Adipose tissue (tissue), 3 donors: ENCODE data around the gene CCDC9B. TPM values are rescaled to one million over a fixed set of nuclear protein-coding genes. Genes with fewer than 3 reads are reported as not detected.

ENCODE experiments used
- H3K27ac ChIP-seq: one replicate; pipeline ENCODE4 v1.5.1; 2013; ENCODE audit warnings: low read depth, low read length
- WGBS, 3 donors: extraction: QIAGEN DNeasy Blood & Tissue Kit; methylation state at CpG; one replicate each; pipeline ENCODE4 v1.1.7; 2013; 5-methylcytosine and 5-hydroxymethylcytosine counted together
- polyA plus RNA-seq, 3 donors: library from polyadenylated mRNA; stranded (reverse); fragments of 200-250 nt; gene quantifications; one replicate each; pipeline ENCODE4 v1.2.3, GENCODE V29; 2013
- donor health status: healthy with polysubstance abuse.
- donor health status: Bipolar disorder and iron deficiency.
- donor health status: healthy.

CCDC9B gene
- 10 to 100 TPM in 1 of 3 donors, 1 to 10 TPM in 2; 2.8 to 14.6 (median 4.3) TPM for polyA plus RNA-seq

DNA sequence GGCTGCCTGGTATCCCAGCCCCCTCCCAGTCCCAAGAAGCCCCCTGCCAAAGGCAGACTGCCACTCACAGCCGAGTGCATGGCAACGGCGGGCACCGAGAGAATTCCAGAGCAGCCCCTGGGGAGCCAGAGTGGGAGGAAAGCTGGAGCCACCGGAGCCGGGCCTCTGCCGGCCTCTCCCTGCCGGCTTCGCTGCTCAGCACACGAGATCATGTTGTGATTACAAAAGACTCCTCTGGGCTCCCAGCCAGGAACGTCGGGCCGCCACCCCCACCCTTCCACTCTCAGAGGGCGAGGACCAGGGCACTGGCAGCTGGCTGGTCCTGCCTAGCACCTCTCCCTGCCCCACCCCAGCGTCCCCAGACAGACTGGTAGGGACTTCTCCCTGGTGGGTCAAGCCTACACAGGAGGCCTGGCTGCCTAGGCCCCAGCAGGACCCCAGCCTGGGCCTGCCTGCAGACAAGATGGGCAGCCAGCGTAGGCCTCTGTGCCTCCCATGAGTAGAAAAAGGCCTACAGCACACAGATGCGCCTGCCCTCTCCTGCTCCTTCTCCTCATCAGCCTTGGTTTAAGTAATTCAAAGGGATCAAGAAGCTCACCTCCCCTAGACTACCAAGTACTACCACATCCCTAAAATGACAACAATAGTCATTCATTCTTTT lies at the start of gene CCDC9B:
Gene CCDC9B (minus strand): TSS at position 200 of the 661 bp plus-strand sequence. CDS start 120 bp downstream, at position 80.
- peak within 1 kb of the TSS; percentile 10 for H3K27ac ChIP-seq
- 16 to 32% (median 17%) methylated on average over 15 to 17 of the region's 17 CpGs for WGBS, 3 donors

- H3K27ac ChIP-seq = no peak overlapping the region
- 82 to 93% (median 87%) methylated on average over 2 of the region's 2 CpGs for WGBS, 3 donors
Observed at GRCh38 chr15:40389824-40390595, 49.3 kb upstream of the CCDC9B start.

- H3K27ac ChIP-seq = no peak overlapping the region
- 66 to 91% (median 69%) methylated on average over 13 of the region's 13 CpGs for WGBS, 3 donors
Observed at GRCh38 chr15:40388941-40389823, 48.4 kb upstream of the CCDC9B start.

- WGBS, 3 donors = 92 to 98% (median 93%) methylated on average over 3 of the region's 3 CpGs
- H3K27ac ChIP-seq = no peak overlapping the region
Observed at GRCh38 chr15:40386480-40386879, 45.7 kb upstream of the CCDC9B start.

- H3K27ac ChIP-seq = no peak within 1 kb of the TSS
- 4 to 6% (median 5%) methylated on average over 53 to 57 of the region's 57 CpGs for WGBS, 3 donors
Observed at GRCh38 chr15:40382580-40383456, 42.1 kb upstream of the CCDC9B start, which contains the start of gene KNSTRN. KNSTRN (plus strand) TSS chr15:40382721; CDS start chr15:40382836, 115 bp downstream.

GRCh38 chr15:40381818-40382529 lies 41.2 kb upstream of the CCDC9B start:
- no peak overlapping the region for H3K27ac ChIP-seq
- 86 to 94% (median 93%) methylated on average over 11 of the region's 11 CpGs for WGBS, 3 donors

DNA sequence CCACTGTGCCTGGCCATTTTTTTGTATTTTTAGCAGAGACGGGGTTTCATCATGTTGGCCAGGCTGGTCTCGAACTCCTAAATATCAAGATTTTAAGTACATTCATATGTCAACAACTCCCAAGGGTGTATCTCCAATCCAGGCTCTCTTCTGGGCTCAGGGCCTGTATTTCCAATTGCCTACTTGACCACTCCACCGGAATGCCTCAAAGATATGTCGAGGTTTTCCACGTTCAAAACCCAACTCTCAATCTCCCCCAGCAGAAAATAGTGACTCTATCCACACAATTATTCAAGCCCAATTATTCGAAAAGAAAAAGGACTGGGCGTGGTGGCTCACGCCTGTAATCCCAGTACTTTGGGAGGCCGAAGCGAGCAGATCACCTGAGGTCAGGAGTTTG lies 39.9 kb upstream of the CCDC9B start:
- WGBS, 3 donors = 92 to 97% (median 96%) methylated on average over 10 of the region's 10 CpGs
- H3K27ac ChIP-seq = no peak overlapping the region

GRCh38 chr15:40379853-40380252 lies 39.1 kb upstream of the CCDC9B start:
- 7 to 56% (median 13%) methylated on average over 4 of the region's 4 CpGs for WGBS, 3 donors
- H3K27ac ChIP-seq = no peak overlapping the region

GRCh38 chr15:40379374-40379773 lies 38.6 kb upstream of the CCDC9B start:
- 62 to 87% (median 78%) methylated on average over 4 of the region's 4 CpGs for WGBS, 3 donors
- H3K27ac ChIP-seq = no peak overlapping the region

- WGBS, 3 donors = 68 to 85% (median 82%) methylated on average over 3 of the region's 3 CpGs
- no peak overlapping the region for H3K27ac ChIP-seq
Observed at GRCh38 chr15:40377606-40378005, 36.9 kb upstream of the CCDC9B start.

DNA sequence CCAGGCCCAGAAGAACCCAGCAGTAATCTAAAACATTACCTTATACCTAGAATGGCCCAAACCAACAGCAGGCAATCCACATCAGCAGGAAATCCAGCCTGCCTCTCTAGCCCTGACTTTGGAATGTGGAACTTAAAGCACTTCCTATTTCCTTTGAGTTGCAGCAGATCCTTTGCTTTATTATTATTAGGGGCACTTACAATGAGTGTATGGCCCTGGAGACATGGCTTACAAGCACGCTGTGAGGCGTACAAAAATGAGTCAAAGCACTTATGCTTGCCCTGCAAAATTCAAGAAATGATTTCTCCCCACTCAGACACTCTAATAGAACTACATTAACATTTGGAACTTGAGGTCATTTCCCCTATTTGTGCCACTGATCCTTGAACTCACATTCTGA lies 32.2 kb upstream of the CCDC9B start:
- H3K27ac ChIP-seq = no peak overlapping the region
- 41 to 65% (median 64%) methylated on average over 2 of the region's 2 CpGs for WGBS, 3 donors

GRCh38 chr15:40369971-40370370 lies 29.2 kb upstream of the CCDC9B start:
- 90 to 95% (median 91%) methylated on average over 12 to 13 of the region's 13 CpGs for WGBS, 3 donors
- no peak overlapping the region for H3K27ac ChIP-seq

- WGBS, 3 donors = 89 to 96% (median 92%) methylated on average over 10 of the region's 10 CpGs
- no peak overlapping the region for H3K27ac ChIP-seq
Observed at GRCh38 chr15:40369474-40369869, 28.7 kb upstream of the CCDC9B start.

DNA sequence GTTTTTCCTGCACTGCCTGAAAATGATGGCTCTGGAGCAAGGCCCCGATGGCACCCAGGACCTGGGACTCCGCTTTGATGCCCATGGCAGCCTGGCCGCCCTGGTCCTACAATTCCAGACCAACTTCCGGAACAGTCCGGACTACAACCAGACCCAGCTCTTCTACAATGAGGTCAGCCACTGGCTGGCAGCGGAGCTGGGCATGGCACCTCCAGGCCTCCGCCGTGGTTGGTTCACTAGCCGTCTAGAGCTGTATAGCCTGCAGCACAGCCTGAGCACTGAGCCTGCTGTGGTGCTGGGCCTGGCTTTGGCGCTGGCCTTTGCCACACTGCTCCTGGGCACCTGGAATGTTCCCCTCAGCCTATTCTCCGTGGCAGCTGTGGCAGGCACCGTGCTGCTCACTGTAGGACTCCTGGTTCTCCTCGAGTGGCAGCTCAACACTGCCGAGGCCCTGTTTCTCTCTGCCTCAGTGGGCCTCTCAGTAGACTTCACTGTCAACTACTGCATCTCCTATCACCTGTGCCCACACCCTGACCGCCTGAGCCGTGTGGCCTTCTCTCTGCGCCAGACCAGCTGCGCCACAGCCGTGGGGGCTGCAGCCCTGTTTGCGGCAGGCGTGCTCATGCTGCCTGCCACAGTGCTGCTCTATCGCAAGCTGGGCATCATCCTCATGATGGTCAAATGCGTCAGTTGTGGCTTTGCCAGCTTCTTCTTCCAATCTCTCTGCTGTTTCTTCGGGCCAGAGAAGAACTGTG lies 28.2 kb upstream of the CCDC9B start:
- H3K27ac ChIP-seq = no peak overlapping the region
- WGBS, 3 donors = 96 to 98% (median 96%) methylated on average over 24 of the region's 24 CpGs

DNA sequence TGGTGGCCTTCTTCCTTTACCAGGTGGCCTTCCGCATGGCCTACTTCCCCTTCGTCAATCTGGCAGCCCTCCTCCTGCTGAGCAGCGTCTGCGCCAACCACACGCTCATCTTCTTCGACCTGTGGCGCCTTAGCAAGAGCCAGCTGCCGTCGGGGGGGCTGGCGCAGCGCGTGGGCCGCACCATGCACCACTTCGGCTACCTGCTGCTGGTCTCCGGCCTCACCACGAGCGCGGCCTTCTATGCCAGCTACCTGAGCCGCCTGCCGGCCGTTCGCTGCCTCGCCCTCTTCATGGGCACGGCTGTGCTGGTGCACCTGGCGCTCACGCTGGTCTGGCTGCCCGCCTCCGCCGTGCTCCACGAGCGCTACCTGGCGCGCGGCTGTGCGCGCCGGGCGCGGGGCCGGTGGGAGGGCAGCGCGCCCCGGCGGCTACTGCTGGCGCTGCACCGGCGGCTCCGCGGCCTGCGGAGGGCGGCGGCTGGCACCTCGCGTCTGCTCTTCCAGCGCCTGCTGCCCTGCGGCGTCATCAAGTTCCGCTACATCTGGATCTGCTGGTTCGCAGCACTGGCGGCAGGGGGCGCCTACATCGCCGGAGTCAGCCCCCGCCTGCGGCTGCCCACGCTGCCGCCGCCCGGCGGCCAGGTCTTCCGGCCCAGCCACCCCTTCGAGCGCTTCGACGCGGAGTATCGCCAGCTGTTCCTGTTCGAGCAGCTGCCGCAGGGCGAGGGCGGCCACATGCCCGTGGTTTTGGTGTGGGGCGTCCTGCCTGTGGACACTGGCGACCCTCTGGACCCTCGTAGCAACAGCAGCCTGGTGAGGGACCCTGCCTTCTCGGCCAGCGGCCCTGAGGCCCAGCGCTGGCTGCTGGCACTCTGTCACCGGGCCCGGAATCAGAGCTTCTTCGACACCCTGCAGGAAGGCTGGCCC lies 27.2 kb upstream of the CCDC9B start:
- H3K27ac ChIP-seq = no peak overlapping the region
- WGBS, 3 donors = 11 to 18% (median 15%) methylated on average over 64 to 91 of the region's 91 CpGs

GRCh38 chr15:40367371-40367685 lies 26.6 kb upstream of the CCDC9B start:
- WGBS, 3 donors = 75 to 89% (median 78%) methylated on average over 5 of the region's 5 CpGs

More at GRCh38 chr15:40367371-40367685, 26.6 kb upstream of the CCDC9B start:
- H3K27ac ChIP-seq = no peak overlapping the region
